ENCODE measurements around the gene ADCY10.

Gene ADCY10

GRCh38 chr1:167794043-167794442, 119.9 kb downstream of the ADCY10 start:
- H3K4me1 ChIP-seq (ENCODE audit: control insufficient read depth, insufficient read depth, low read length) = peaks cover 18% of the 10 kb centered on the region
- H3K9me3 ChIP-seq (ENCODE audit: control insufficient read depth in 2 of 2, low read length in 2 of 2) = no peaks in the 10 kb centered on the region
- H3K36me3 ChIP-seq (ENCODE audit: control insufficient read depth in 2 of 2, insufficient read depth in 2 of 2, low read length in 2 of 2) = peaks cover 0 to 7% of the 10 kb centered on the region in 2 donors
- H3K27me3 ChIP-seq (ENCODE audit: control insufficient read depth in 1 of 2, insufficient read depth in 2 of 2, low read length in 2 of 2) = no peaks in the 10 kb centered on the region
- H3K27ac ChIP-seq (ENCODE audit: low read length) = no peak overlapping the region
- no peak overlapping the region for H3K9ac ChIP-seq (ENCODE audit: low read length in 2 of 2)
- no peak overlapping the region for H3K4me3 ChIP-seq (ENCODE audit: low read length in 2 of 2)

DNA sequence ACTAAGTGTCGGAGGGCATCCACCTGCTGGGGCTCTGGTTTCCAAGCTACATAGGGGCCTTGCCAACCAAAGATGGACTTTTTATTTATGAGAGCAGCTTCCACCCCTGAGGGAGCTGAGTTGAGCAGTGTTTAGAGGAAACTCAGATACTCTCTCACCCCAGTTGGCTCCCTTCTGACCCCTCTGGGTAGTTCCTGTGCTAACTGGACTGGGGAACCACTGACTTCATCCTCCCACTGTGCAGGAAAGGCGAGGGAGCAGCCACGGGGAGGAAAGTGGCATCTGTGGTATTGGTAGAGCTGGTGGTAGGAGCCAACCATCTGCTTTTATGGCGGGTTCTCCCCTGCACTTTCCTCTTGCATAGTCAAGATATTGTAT, 121.8 kb downstream of the ADCY10 start:
- H3K27ac ChIP-seq (ENCODE audit: low read length) = no peak overlapping the region

GRCh38 chr1:167791281-167792187, 122.4 kb downstream of the ADCY10 start:
- Histone ChIP-seq H3K27me3 (ENCODE audit: control insufficient read depth in 1 of 2, insufficient read depth in 2 of 2, low read length in 2 of 2) (no peaks in the 10 kb centered on the region), H3K4me1 (ENCODE audit: control insufficient read depth, insufficient read depth, low read length) (peaks cover 11% of the 10 kb centered on the region), H3K27ac (ENCODE audit: low read length) (no peak overlapping the region), H3K9me3 (ENCODE audit: control insufficient read depth in 2 of 2, low read length in 2 of 2) (no peaks in the 10 kb centered on the region), H3K4me3 (ENCODE audit: low read length in 2 of 2) (no peak overlapping the region), H3K36me3 (ENCODE audit: control insufficient read depth in 2 of 2, insufficient read depth in 2 of 2, low read length in 2 of 2) (peaks cover 11 to 17% of the 10 kb centered on the region in 2 donors), H3K9ac (ENCODE audit: low read length in 2 of 2) (no peak overlapping the region)

More for the DNA sequence above, 121.8 kb downstream of the ADCY10 start:
- no peaks in the 10 kb centered on the region for H3K9me3 ChIP-seq (ENCODE audit: control insufficient read depth in 2 of 2, low read length in 2 of 2)
- H3K9ac ChIP-seq (ENCODE audit: low read length in 2 of 2) = no peak overlapping the region
- H3K27me3 ChIP-seq (ENCODE audit: control insufficient read depth in 1 of 2, insufficient read depth in 2 of 2, low read length in 2 of 2) = no peaks in the 10 kb centered on the region
- peaks cover 11 to 15% of the 10 kb centered on the region in 2 donors for H3K36me3 ChIP-seq (ENCODE audit: control insufficient read depth in 2 of 2, insufficient read depth in 2 of 2, low read length in 2 of 2)
- H3K4me1 ChIP-seq (ENCODE audit: control insufficient read depth, insufficient read depth, low read length) = peaks cover 16% of the 10 kb centered on the region
- no peak overlapping the region for H3K4me3 ChIP-seq (ENCODE audit: low read length in 2 of 2)

DNA sequence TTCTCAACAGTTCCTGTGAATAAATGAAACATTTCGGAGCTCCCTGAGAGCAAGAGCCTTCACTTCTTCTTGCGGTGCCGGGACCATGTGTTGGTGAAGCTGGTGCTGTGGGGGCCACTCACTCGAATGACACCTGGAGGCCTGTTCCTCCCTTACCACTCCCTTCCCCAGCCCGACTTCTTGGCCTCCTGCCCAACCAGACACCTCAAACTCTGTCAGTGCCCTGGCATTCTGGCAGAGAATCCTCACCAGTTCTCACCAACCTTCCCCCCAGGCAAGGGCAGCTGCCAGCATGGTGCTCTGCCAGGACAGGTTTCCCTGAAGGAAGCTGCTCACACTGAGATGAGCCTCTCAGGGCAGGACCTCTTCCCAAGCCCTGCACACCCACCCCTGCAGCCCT, 123.8 kb downstream of the ADCY10 start:
- Histone ChIP-seq H3K9ac (ENCODE audit: low read length in 2 of 2) (no peak overlapping the region), H3K36me3 (ENCODE audit: control insufficient read depth in 2 of 2, insufficient read depth in 2 of 2, low read length in 2 of 2) (peaks cover 11 to 20% of the 10 kb centered on the region in 2 donors), H3K27ac (ENCODE audit: low read length) (no peak overlapping the region), H3K4me3 (ENCODE audit: low read length in 2 of 2) (no peak overlapping the region), H3K9me3 (ENCODE audit: control insufficient read depth in 2 of 2, low read length in 2 of 2) (no peaks in the 10 kb centered on the region), H3K4me1 (ENCODE audit: control insufficient read depth, insufficient read depth, low read length) (peaks cover 7% of the 10 kb centered on the region), H3K27me3 (ENCODE audit: control insufficient read depth in 1 of 2, insufficient read depth in 2 of 2, low read length in 2 of 2) (no peaks in the 10 kb centered on the region)

DNA sequence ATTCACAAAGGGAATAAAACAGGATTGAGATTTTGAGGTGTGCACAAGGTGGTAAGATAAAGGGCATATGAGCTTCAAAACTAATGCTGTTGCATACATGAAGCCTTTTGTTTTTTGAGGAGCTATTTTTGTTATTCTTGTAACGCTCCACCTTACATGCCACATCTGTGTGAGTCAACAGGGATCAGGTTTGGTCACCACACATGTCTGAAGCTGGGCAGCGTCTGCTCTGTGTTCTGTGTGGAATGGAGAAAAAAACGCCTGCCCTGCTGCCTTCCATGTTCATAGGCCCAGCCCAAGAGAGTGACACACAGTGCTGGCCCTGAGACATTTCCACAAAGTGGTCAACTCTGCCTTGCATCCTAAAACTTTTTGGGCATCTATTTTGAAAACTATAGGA, 124.4 kb downstream of the ADCY10 start:
- Histone ChIP-seq H3K4me3 (ENCODE audit: low read length in 2 of 2) (no peak overlapping the region), H3K4me1 (ENCODE audit: control insufficient read depth, insufficient read depth, low read length) (peaks cover 7% of the 10 kb centered on the region), H3K27me3 (ENCODE audit: control insufficient read depth in 1 of 2, insufficient read depth in 2 of 2, low read length in 2 of 2) (no peaks in the 10 kb centered on the region), H3K36me3 (ENCODE audit: control insufficient read depth in 2 of 2, insufficient read depth in 2 of 2, low read length in 2 of 2) (peaks cover 11 to 20% of the 10 kb centered on the region in 2 donors), H3K27ac (ENCODE audit: low read length) (no peak overlapping the region), H3K9me3 (ENCODE audit: control insufficient read depth in 2 of 2, low read length in 2 of 2) (no peaks in the 10 kb centered on the region), H3K9ac (ENCODE audit: low read length in 2 of 2) (no peak overlapping the region)

GRCh38 chr1:167786502-167786901, 127.4 kb downstream of the ADCY10 start:
- peaks cover 2% of the 10 kb centered on the region for H3K4me1 ChIP-seq (ENCODE audit: control insufficient read depth, insufficient read depth, low read length)
- H3K9me3 ChIP-seq (ENCODE audit: control insufficient read depth in 2 of 2, low read length in 2 of 2) = no peaks in the 10 kb centered on the region
- no peak overlapping the region for H3K9ac ChIP-seq (ENCODE audit: low read length in 2 of 2)
- H3K36me3 ChIP-seq (ENCODE audit: control insufficient read depth in 2 of 2, insufficient read depth in 2 of 2, low read length in 2 of 2) = peaks cover 11 to 20% of the 10 kb centered on the region in 2 donors
- no peak overlapping the region for H3K4me3 ChIP-seq (ENCODE audit: low read length in 2 of 2)
- no peaks in the 10 kb centered on the region for H3K27me3 ChIP-seq (ENCODE audit: control insufficient read depth in 1 of 2, insufficient read depth in 2 of 2, low read length in 2 of 2)
- no peak overlapping the region for H3K27ac ChIP-seq (ENCODE audit: low read length)

DNA sequence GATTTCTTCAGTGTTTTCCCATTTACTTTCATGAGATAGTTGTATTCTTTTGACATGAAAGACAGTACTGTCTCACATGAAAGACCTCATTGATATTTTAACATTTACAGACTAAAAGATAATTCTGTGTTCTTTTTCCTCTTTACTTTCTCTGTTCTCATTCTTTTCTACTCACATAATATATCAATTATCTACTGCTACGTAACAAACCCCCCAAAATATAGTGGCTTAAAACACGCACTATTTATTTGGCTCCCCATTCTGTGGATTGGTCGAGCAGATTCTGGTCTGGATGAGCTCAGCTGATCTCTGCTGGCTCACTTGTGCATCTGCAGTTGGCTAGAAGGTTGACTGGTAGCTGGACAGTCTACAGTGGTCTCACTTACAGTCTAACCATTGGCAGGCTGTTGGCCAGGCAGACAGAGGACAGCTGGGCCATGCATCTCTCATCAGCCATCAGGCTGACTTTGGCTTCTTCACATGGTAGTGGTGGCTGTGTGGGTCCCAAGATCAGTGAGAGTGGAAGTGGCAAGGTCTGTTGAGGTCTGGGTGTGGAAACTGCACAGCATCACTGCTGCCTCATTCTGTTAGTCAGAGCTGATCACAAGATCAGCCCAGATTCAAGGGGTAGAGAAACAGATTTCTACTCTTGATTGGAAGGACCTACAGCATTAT, 128.9 kb downstream of the ADCY10 start:
- no peaks in the 10 kb centered on the region for H3K9me3 ChIP-seq (ENCODE audit: control insufficient read depth in 2 of 2, low read length in 2 of 2)
- peaks cover 11 to 13% of the 10 kb centered on the region in 2 donors for H3K36me3 ChIP-seq (ENCODE audit: control insufficient read depth in 2 of 2, insufficient read depth in 2 of 2, low read length in 2 of 2)
- no peaks in the 10 kb centered on the region for H3K27me3 ChIP-seq (ENCODE audit: control insufficient read depth in 1 of 2, insufficient read depth in 2 of 2, low read length in 2 of 2)
- H3K9ac ChIP-seq (ENCODE audit: low read length in 2 of 2) = no peak overlapping the region
- H3K27ac ChIP-seq (ENCODE audit: low read length) = no peak overlapping the region
- H3K4me1 ChIP-seq (ENCODE audit: control insufficient read depth, insufficient read depth, low read length) = no peaks in the 10 kb centered on the region
- H3K4me3 ChIP-seq (ENCODE audit: low read length in 2 of 2) = no peak overlapping the region

- H3K27ac ChIP-seq (ENCODE audit: low read length) = no peak overlapping the region
- H3K27me3 ChIP-seq (ENCODE audit: control insufficient read depth in 1 of 2, insufficient read depth in 2 of 2, low read length in 2 of 2) = no peaks in the 10 kb centered on the region
- H3K4me1 ChIP-seq (ENCODE audit: control insufficient read depth, insufficient read depth, low read length) = no peaks in the 10 kb centered on the region
- H3K4me3 ChIP-seq (ENCODE audit: low read length in 2 of 2) = no peak overlapping the region
- no peaks in the 10 kb centered on the region for H3K9me3 ChIP-seq (ENCODE audit: control insufficient read depth in 2 of 2, low read length in 2 of 2)
- H3K9ac ChIP-seq (ENCODE audit: low read length in 2 of 2) = no peak overlapping the region
- peaks cover 5 to 10% of the 10 kb centered on the region in 2 donors for H3K36me3 ChIP-seq (ENCODE audit: control insufficient read depth in 2 of 2, insufficient read depth in 2 of 2, low read length in 2 of 2)
Measured at GRCh38 chr1:167782946-167783345, 131.0 kb downstream of the ADCY10 start.

DNA sequence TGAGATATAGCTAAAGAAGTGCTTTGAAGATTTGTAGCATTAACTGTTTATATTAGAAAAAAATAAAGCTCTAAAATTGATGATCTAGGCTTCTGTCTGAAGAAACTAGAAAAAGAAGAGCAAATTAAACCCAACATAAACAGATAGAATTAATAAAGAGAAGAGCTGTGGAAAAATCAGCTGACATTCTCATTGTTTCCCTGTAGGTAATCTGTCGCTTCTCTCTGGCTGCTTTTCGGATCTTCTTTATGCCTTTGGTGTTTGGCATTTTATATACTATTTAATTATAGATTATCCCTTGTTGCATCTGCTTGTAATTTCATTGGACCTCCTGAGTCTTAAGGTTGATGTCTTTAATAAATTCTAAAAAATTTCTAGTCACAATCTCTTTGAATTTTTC, 132.4 kb downstream of the ADCY10 start:
- peaks cover 7 to 8% of the 10 kb centered on the region in 2 donors for H3K36me3 ChIP-seq (ENCODE audit: control insufficient read depth in 2 of 2, insufficient read depth in 2 of 2, low read length in 2 of 2)
- no peak overlapping the region for H3K27ac ChIP-seq (ENCODE audit: low read length)
- no peaks in the 10 kb centered on the region for H3K9me3 ChIP-seq (ENCODE audit: control insufficient read depth in 2 of 2, low read length in 2 of 2)
- no peaks in the 10 kb centered on the region for H3K4me1 ChIP-seq (ENCODE audit: control insufficient read depth, insufficient read depth, low read length)
- H3K27me3 ChIP-seq (ENCODE audit: control insufficient read depth in 1 of 2, insufficient read depth in 2 of 2, low read length in 2 of 2) = no peaks in the 10 kb centered on the region
- H3K4me3 ChIP-seq (ENCODE audit: low read length in 2 of 2) = no peak overlapping the region
- H3K9ac ChIP-seq (ENCODE audit: low read length in 2 of 2) = no peak overlapping the region

DNA sequence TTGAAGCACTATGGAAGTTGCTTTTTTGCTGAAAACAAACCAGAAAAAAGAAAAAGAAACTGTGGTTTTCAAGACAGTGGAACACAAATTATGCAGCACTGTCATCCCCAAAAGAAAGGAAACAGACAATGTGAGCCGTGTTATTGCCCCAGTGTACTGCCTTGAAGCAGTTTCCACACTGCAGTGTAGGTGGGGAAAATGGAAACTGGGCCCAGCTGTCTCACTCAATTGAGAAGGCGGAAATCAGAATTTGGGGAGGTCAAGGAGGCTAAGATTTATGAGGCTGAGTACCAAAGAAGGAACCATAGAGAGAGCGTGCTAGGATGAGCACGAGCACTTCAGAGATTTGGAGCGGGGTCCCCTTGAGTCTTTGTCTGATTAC, 136.7 kb downstream of the ADCY10 start:
- Histone ChIP-seq H3K27me3 (ENCODE audit: control insufficient read depth in 1 of 2, insufficient read depth in 2 of 2, low read length in 2 of 2) (no peaks in the 10 kb centered on the region), H3K27ac (ENCODE audit: low read length) (no peak overlapping the region), H3K9me3 (ENCODE audit: control insufficient read depth in 2 of 2, low read length in 2 of 2) (no peaks in the 10 kb centered on the region), H3K4me1 (ENCODE audit: control insufficient read depth, insufficient read depth, low read length) (no peaks in the 10 kb centered on the region), H3K9ac (ENCODE audit: low read length in 2 of 2) (no peak overlapping the region), H3K36me3 (ENCODE audit: control insufficient read depth in 2 of 2, insufficient read depth in 2 of 2, low read length in 2 of 2) (peaks cover 7 to 28% of the 10 kb centered on the region in 2 donors), H3K4me3 (ENCODE audit: low read length in 2 of 2) (no peak overlapping the region)

Measured in stomach smooth muscle (tissue), 2 donors.